Measurements from ENCODE around the gene SMIM33.
A peak's percentile ranks its signal among the peaks of the same experiment; 100 is the strongest.
"Not testable (repeated sequence)": the region's sequence is repeated elsewhere in the genome, so short reads cannot be mapped to it uniquely, and the experiment has no call there.

The SMIM33 gene

DNA sequence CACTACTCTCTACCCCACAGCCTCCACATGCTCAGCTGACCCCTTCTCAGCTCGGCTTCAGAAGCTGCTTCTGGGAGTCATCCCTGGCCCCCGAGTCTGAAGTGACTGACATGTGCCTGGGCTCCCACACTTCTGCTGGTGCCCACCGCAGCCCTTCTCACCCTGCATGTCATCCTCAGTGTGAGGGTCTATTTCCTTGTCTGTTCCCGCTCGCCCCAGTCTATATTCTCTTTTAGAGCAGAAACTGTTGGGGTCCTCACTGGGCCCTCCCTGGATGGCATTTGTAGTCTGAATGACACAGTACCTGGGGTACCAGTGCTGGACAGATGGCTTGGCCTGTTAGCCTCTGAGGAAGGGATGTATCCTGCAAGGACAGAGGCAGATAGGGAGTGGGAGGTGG, 13.6 kb upstream of the SMIM33 start:
- no peak for DNase-seq (ENCODE audit: low read depth)

GRCh38 chr5:139457653-139458306, 13.0 kb upstream of the SMIM33 start:
- no peak for DNase-seq (ENCODE audit: low read depth)

DNA sequence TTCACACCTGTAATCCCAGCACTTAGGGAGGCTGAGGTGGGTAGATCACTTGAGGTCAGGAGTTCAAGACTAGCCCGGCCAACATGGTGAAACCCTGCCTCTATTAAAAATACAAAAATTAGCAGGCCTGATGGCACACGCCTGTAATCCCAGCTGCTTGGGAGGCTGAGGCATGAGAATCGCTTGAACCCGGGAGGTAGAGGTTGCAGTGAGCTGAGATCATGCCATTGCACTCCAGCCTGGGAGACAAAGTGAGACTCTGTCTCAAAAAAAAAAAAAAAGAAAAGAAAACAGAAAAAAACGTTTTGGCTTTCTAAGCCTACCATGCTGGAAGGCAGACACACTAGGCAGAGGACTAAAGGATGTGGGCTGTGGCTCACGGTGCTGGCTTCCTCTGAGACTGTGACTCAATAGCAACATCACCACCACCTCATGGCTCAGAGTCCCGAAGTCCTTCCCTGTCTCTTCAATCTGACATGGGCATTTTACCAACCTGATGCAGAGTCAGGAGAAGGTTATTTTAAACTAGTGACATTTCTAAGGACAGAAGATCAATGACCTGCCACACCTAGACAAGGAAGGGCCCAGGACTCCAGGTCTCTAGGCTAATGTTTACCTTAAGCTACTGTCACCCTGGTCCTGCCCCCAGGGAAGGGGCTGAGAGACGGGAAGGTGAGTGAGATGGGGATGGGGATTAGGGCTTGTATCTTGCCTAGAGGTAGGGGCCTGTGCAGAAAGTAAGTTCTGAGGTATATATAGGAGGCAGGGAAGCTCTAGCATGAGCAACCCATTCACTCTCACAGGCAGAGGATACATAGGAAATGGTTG, 12.0 kb upstream of the SMIM33 start:
- peak; percentile 59 for DNase-seq (ENCODE audit: low read depth)

GRCh38 chr5:139459451-139459934, 11.3 kb upstream of the SMIM33 start:
- no peak for DNase-seq (ENCODE audit: low read depth)

GRCh38 chr5:139460455-139460854, 10.3 kb upstream of the SMIM33 start:
- DNase-seq (ENCODE audit: low read depth), result no peak

DNA sequence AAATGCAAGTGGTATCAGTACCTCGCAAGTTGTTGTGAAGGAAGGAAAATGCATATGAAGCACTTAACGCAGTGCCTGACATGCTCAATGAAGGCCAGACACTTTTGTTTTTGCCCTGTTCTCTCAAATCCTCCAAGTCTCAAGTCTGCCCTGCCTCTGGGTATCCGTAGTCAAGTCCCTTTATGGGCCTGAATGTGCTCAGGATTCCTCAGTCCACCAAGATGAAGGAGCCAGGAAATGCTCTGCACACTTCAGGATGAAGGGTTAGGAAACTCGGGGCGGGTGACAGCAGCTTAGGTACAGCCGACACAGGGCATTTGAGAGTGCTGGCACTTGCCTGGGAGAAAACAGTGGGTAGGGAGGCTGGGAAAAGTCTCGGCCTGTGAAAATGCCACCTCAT, 9.6 kb upstream of the SMIM33 start:
- DNase-seq (ENCODE audit: low read depth), result no peak

DNA sequence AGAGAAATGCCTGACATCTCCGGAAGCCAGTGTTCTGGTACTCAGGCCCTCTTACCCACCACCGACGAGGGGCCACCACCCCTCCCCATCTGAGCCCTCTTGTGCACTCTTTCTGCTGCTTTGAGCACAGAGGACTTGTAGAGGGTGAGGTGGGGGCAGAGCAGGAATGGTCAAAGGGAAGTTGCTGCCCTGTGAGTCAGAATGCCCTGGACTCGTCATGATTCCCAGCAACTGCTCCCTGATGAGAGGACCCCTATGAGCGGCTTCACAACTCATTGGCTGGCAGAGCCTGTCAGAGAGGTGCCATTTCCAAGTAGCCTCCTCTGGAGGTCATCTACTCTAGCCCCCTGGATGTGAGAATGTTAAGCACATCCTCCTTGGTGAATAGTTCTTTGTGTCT, 9.1 kb upstream of the SMIM33 start:
- DNase-seq (ENCODE audit: low read depth), result no peak

- no peak for DNase-seq (ENCODE audit: low read depth)
Measured at GRCh38 chr5:139462586-139463276, 8.1 kb upstream of the SMIM33 start, which contains the start of gene ECSCR. Gene ECSCR (minus strand): TSS chr5:139462743. CDS start chr5:139462670, 73 bp downstream.

DNA sequence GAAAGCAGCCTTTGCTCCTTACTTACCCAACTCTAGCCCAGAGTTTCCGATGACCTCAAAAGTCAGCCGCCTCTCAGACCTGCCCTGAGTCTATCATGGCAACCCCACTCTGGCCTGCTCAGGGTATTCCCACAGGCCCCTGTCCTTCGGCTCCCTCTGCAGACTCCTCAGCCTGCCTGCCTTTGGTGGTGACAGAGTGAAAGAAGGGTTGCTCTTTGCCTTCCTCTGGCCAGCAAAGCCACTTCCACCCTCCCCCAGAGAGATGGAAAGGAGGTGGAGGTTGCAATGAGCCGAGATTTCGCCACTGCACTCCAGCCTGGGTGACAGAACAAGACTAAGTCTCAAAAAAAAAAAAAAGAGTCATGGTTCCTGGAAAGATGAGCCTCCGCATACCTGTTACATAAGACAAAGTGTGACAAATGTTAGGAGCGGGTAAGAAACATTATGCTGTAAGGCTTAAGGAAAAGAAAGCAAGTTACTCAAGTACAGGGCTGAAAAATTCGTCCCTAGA, 2.3 kb upstream of the SMIM33 start:
- DNase-seq (ENCODE audit: low read depth), result no peak

GRCh38 chr5:139472386-139473030, 1.7 kb downstream of the SMIM33 start:
- no peak for DNase-seq (ENCODE audit: low read depth)

GRCh38 chr5:139473105-139473504, 2.3 kb downstream of the SMIM33 start:
- DNase-seq (ENCODE audit: low read depth), result no peak

- DNase-seq (ENCODE audit: low read depth), result no peak
Measured at GRCh38 chr5:139473565-139473964, 2.8 kb downstream of the SMIM33 start.

DNA sequence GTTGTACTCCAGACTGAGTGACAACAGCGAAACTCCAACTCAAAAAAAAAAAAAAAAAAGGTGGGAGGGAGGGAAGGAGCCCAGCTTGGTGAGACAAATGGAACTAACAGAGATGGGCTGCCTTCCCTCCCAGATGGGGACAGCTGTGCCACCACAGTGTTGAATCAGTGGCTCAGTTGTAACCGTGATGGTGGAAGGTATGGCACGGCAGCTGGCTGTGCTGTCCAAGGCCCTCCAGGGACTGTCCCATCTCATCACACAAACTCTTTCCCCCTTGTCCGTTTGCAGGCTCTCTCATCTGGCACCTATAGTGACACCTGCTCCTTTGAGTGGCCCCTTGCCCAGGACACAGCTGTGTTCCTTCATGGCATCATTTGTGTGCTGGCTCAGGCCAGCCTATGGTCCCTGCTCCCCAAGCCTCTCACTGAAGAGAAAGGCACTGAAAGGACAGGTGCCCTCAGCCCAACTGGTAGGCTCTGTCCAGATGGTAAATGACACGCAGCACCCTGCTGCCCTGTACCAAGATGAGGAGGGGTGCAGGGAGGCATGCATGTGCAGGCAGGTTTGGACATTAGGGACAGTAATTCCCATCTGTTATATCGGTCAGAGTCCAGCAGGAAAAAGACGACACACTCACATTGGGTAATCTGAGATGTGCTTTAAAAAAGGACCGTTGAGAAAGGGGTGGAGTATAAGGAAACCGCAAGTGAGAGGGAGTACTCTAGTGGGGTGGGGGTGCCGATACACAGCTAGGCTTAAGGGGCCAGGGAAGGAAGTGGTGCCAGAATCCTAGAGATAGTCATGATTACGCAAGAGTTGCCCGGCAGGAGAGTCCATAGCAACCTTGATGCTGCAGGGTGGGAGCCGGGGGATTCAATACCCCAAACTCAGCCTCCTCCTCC, 4.3 kb downstream of the SMIM33 start:
- DNase-seq (ENCODE audit: low read depth), result no peak

- DNase-seq (ENCODE audit: low read depth), result no peak
Measured at GRCh38 chr5:139475865-139476617, 5.2 kb downstream of the SMIM33 start.

- not testable (repeated sequence) for DNase-seq (ENCODE audit: low read depth)
Measured at GRCh38 chr5:139478657-139479423, 8.0 kb downstream of the SMIM33 start.

GRCh38 chr5:139479729-139480128, 8.9 kb downstream of the SMIM33 start:
- not testable (repeated sequence) for DNase-seq (ENCODE audit: low read depth)

- DNase-seq (ENCODE audit: low read depth), result no peak
Measured at GRCh38 chr5:139481122-139481533, 10.3 kb downstream of the SMIM33 start.

DNA sequence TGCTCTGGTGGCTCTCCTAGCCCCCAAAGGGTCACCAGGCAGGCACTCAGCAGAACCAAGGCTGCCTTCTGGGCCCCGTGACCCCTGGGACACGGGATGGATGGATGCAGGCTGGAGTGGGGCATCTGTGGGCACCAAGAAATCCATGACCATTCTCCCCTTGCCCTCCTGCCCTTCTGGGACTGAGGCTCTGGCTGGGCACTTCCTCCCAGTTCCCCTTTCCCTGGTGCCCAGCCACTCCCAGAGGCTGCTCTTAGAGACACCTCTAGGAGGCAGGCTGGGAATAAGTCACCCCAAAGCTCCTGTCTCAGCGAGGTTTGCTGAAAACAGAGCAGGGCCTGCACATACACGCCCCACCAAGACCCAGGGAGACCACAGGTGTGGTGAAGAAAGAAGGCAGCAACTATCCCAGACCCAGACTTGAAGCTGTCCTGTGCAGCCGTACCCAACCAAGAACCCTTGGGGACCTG, 10.8 kb downstream of the SMIM33 start:
- DNase-seq (ENCODE audit: low read depth), result no peak
